ENCODE measurements around the gene ACYP2. TPM values are rescaled to one million over a fixed set of nuclear protein-coding genes. Genes with fewer than 3 reads are reported as not detected.

ACYP2 gene
- total RNA-seq, 4 donors from 2014 or later, result 3.7 to 15.1 (median 5.7) TPM

DNA sequence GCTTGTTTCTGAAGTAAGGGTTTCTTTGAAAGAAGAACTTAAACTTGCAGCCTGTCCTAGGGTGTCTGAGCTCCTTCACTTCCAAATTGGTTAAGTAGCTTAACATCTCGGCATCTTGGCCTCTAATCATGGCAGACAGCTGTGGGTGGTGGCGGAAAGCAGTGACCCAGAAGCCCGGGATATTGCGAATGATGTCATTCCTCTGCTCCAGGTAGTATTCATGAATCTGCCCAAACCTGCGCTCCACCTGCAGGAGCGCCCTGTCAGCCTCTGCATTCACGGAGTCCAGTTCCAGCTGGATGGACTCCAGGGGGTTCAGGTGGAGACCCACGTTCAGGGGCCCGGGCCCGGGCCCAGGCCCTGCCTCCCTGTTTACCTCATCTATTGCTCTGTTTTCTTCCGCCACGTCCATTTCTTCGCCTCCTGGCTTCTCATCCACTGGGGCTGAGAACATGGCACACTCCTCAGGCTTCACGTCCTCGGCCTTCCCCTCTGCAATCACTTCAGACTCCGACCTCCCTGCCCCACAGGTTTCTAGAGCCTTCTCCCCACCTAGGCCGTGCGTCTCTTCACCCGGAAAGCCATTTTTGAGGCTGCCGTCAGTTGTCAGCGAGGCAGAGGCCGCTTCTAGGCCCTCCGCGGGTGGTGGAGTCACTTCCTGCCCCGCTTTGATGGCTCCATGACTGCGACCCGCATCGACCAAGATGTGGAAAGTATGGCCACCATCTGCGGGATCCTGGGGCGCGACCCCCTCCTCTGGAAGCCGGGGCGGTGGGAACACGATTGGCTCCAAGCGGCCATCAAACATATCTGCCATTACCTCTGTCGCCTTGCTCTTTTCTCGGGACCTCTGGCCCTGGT is 140.0 kb downstream of the ACYP2 start:
- H3K27ac ChIP-seq, result no peak overlapping the region
- peaks cover 0 to 6% (median 0%) of the 10 kb centered on the region in 3 donors for H3K9me3 ChIP-seq
- no peaks in the 10 kb centered on the region for H3K36me3 ChIP-seq
- intact Hi-C loops (cut with DNase I), result no loop called here
- TF ChIP-seq POLR2A (IDR thresholded peaks at IDR 0.05), result no peak
- TF ChIP-seq, protein P1, sequence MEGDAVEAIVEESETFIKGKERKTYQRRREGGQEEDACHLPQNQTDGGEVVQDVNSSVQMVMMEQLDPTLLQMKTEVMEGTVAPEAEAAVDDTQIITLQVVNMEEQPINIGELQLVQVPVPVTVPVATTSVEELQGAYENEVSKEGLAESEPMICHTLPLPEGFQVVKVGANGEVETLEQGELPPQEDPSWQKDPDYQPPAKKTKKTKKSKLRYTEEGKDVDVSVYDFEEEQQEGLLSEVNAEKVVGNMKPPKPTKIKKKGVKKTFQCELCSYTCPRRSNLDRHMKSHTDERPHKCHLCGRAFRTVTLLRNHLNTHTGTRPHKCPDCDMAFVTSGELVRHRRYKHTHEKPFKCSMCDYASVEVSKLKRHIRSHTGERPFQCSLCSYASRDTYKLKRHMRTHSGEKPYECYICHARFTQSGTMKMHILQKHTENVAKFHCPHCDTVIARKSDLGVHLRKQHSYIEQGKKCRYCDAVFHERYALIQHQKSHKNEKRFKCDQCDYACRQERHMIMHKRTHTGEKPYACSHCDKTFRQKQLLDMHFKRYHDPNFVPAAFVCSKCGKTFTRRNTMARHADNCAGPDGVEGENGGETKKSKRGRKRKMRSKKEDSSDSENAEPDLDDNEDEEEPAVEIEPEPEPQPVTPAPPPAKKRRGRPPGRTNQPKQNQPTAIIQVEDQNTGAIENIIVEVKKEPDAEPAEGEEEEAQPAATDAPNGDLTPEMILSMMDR (IDR thresholded peaks at IDR 0.05), result no peak
- DNase-seq, result no peak
- no peaks in the 10 kb centered on the region for H3K27me3 ChIP-seq
- H3K4me1 ChIP-seq, result no peaks in the 10 kb centered on the region
- 88 to 93% methylated on average over 17 of the region's 37 CpGs for WGBS, 2 donors
- no peak overlapping the region for H3K4me3 ChIP-seq

DNA sequence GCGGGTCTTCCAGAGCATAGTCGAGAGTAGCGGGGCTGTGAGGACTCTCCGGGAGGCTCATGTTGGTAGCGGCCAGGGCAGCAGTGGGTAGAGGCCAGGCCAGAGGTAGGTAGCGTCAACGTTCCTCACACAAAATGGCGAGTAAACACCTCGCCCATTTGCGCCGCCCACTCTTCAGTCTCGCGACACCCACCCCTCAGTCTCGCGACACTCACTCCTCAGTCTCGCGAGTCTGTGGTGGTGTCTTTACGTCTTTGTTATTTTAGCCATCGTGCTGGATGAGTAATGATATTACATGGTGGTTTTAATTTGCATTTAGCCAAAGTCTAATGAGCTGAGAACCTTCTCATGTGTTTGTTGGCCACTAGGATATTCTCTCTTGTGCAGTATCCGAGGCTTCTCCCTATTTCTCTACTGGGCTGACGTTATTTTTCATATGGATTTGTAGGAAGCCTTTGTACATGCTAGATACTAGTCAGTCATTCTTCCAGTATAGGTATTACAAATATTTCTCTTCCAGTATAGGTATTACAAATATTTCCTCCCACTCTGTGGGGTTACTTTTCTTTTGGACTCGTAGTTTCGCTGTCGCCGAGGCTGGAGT is 140.8 kb downstream of the ACYP2 start, which contains the start of gene TSPYL6:
Gene TSPYL6 (minus strand): TSS at position 139 of the 604 bp plus-strand sequence. CDS start 78 bp downstream, at position 61.
- no peak for TF ChIP-seq POLR2A (IDR thresholded peaks at IDR 0.05)
- TF ChIP-seq, protein P1 (IDR thresholded peaks at IDR 0.05), result no peak
- Histone ChIP-seq H3K36me3 (no peaks in the 10 kb centered on the region), H3K27me3 (no peaks in the 10 kb centered on the region), H3K9me3 (peaks cover 0 to 6% (median 0%) of the 10 kb centered on the region in 3 donors), H3K4me3 (no peak within 1 kb of the TSS), H3K4me1 (no peaks in the 10 kb centered on the region), H3K27ac (no peak within 1 kb of the TSS)
- 94 to 95% methylated on average over 23 to 25 of the region's 25 CpGs for WGBS, 2 donors
- no peak for DNase-seq
- intact Hi-C loops (cut with DNase I), result no loop called here

DNA sequence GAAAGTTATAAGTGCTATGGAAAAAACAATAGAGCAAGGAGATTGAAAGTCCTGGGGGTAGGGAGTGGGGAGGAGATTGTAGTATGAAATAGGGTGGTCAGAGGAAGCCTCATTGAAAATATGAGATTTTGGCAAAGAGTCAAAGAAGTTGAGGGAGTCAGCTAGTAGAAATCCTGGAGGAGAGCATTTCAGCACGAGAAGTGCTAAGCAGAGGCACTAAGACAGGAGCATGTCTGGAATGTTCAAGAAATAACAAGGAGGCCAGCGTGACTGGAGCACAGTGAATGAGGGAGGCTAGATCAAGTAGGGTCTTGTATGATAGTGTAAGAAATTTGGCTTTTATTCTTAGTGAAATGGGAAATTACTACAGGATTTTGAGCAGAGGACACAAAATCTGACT is 142.8 kb downstream of the ACYP2 start:
- Histone ChIP-seq H3K27me3 (no peaks in the 10 kb centered on the region), H3K27ac (no peak overlapping the region), H3K4me1 (no peaks in the 10 kb centered on the region), H3K36me3 (no peaks in the 10 kb centered on the region), H3K4me3 (no peak overlapping the region), H3K9me3 (peaks cover 0 to 6% (median 0%) of the 10 kb centered on the region in 3 donors)
- WGBS, 2 donors, result 60 to 74% methylated on average over 2 of the region's 2 CpGs
- DNase-seq, result no peak
- intact Hi-C loops (cut with DNase I), result no loop called here
- TF ChIP-seq POLR2A (IDR thresholded peaks at IDR 0.05), result no peak
- TF ChIP-seq, protein P1 (IDR thresholded peaks at IDR 0.05), result no peak

DNA sequence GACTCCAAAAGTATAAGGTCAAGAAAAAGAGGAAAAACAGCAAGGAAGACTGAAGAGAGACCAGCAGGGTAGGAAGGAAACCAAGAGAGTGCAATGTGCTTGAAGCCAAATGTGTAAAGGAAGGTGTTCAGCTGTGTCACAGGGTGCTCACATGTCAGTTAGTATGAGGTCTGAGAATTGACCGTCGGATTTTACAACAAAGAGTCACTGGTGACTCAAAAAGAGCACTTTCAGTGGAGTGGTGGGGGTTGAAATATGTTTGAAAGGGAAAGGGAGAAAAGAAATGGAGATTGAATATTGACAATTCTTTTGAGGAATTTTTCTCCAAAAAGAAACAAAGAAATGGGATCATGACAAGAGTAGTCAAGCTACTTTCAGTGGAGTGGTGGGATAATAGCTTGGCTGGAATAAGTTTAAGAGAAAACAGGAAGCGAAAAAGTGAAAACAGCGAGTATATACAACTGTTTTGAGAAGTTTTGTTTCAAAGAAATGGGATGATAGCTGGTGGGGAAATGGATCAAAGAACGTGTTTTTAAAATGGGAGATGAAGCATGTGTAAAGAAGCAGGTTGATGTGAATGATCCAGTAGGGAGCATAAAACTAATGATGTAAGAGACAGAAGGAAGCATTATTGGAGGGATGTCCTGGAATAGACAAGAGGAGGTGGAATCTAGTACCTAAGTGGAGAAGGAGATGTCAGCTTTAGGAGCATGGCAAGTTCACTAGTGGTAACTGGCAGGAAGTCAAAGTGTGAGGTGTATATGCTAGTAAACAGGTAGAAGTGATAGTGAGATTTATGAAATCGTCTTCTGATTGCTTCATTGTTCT is 144.2 kb downstream of the ACYP2 start:
- TF ChIP-seq, protein P1 (IDR thresholded peaks at IDR 0.05), result no peak
- no peak for TF ChIP-seq POLR2A (IDR thresholded peaks at IDR 0.05)
- intact Hi-C loops (cut with DNase I), result no loop called here

More for the DNA sequence above, 144.2 kb downstream of the ACYP2 start:
- H3K36me3 ChIP-seq, result no peaks in the 10 kb centered on the region
- H3K4me1 ChIP-seq, result no peaks in the 10 kb centered on the region
- no peak overlapping the region for H3K4me3 ChIP-seq
- H3K9me3 ChIP-seq, result peaks cover 0 to 6% (median 0%) of the 10 kb centered on the region in 3 donors
- H3K27ac ChIP-seq, result no peak overlapping the region
- DNase-seq, result no peak
- no peaks in the 10 kb centered on the region for H3K27me3 ChIP-seq
- WGBS, 2 donors, result 79 to 86% methylated on average over 6 of the region's 6 CpGs

All from esophagus squamous epithelium (tissue), 5 donors.